SKM-1 (cell line): ENCODE results near the gene RAB11FIP3.

Experiments
- DNase-seq: peaks from one replicate; lab custom pipeline; 2025; ENCODE audit not compliant: unreplicated experiment; lab: John Stamatoyannopoulos, UW

The RAB11FIP3 gene

DNA sequence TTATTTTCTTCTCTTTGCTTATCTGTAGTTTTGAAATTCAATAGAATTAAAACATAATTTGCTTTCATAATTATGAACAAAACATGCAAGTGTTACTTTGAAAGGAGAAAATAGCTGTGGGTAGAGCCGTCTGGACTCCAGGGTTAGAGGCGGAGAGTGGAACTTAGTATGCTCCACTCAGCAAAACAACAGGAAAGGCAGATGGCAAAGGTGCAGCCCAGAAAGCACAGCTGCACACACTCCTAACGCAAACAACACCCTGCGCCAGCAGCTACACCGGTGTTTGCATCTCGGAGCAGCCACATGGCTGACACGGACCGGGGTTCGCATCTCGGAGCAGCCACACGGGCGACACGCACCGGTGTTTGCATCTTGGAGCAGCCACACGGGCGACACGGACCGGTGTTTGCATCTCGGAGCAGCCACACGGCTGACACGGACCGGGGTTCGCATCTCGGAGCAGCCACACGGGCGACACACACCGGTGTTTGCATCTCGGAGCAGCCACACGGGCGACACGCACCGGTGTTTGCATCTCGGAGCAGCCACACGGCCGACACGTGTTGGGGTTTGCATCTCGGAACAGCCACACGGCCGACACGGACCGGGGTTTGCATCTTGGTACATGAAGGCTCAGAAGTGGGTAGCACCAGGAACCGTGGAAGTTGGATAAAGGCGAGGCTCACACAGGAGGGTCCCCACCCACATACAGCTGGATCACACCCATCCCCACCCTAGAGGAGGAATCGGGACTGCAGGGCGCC is 89.9 kb downstream of the RAB11FIP3 start:
- DNase-seq, result no peak

DNA sequence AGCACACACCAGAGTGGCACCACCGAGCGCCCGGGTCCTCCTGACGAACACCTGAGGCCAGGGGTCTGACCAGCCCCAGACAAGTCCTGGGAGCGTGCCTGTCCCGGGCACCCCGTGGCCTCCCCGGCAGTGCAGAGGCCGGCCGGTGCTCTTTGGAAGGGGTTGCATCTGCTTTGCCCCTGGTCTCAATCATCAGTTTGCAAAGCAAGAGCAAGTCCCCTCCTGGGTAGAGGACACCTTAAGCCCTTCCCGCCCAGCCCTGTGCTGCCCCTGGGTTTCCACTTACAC is 90.4 kb downstream of the RAB11FIP3 start:
- no peak for DNase-seq

DNA sequence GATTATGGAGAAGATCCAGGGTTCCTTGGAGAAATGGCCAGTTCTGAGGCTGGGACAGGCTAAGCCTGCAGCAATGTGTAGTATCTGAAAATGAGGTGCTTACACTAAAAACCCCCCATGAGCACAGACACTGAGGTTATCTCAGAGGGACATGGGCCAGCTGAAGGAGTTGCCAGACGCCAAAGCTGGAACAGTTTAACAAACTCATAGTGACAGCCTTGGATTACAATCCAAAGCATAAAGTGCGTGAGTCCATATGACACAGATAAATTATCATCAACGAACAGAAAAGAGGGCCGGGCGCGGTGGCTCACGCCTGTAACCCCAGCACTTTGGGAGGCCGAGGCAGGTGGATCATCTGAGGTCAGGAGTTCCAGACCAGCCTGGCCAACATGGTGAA is 90.9 kb downstream of the RAB11FIP3 start:
- no peak for DNase-seq

DNA sequence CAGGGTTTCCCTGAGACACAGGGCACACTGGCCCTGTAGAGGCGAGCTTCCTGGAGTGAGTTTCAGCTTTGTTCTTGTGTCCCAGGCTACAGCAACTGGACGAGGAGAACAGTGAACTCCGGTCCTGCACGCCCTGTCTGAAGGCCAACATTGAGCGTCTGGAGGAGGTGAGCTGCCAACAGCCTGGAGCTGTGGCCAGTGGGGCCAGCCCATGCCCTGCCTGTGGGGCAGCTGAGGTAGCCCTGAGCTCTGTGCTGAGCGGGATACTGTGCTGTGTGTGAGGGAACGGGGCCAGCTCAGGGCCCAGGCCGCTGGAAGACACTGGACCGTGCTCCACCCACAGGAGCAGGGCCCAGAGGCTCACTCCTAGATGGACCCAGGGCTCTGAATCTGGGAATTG is 93.4 kb downstream of the RAB11FIP3 start:
- no peak for DNase-seq

DNA sequence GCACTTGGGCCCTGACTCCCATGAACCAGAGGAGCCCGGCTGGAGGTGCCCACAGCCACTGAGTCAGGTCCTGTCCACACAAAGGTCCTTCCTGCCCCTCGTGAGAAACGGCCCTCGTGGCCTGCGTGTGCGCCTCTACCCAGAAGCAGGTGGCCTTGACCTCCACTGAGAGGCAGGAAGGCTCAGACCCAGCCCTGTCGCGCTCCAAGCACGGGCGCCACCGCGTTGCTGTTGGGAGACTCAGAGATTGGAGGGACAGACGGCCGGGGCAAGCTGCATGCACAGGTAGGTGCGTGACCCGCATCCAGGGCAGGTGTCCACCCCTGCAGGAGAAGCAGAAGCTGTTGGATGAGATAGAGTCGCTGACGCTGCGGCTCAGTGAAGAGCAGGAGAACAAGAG is 94.0 kb downstream of the RAB11FIP3 start:
- no peak for DNase-seq

DNA sequence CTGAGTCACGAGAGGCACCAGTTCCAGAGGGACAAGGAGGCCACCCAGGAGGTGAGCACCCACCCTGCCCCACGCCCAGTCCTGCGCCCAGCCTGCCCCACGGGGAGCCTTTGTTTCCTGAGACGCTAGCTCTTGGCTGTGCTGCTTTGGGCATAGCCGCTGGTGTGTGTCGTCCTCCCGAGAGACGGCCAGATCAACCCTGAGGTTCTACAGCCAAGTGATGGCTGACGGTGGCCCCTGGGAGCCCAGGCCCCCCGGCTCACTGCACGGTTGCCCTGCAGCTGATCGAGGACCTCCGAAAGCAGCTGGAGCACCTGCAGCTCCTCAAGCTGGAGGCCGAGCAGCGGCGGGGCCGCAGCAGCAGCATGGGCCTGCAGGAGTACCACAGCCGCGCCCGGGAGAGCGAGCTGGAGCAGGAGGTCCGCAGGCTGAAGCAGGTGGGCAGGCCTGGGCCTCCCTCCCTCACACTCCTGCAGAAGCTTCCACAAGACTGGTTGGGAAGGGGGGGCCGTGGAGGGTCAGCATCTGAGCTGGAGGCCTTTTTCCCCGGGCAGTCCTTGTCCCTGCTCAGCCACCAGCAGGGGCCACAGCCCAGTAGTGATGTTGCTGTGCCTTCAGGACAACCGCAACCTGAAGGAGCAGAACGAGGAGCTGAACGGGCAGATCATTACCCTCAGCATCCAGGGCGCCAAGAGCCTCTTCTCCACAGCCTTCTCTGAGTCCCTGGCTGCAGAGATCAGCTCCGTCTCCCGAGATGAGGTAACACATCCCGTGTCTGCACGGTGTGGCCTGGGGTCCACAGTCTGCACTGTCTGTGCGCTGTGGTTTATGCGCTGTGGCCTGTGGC is 94.6 kb downstream of the RAB11FIP3 start:
- no peak for DNase-seq

DNA sequence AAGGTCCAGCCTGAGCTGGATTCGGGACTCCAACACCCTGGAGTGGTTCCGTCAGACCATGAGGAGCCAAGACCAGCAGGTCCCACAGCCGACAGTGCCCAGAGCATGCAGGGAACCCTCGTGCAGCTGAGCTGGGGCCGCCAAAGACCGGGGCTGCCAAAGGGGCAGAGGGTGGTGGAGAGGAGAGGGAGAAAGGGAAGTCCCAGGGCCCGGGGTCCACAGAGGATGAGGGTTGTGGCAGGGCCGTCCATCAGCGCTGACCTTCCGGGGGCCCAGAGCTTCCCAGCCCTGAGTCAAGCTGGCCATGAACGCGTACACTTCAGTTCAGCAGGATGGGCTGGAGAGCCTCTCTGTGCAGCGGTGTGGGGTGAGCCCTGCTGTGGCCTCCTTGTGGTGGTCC is 95.4 kb downstream of the RAB11FIP3 start:
- no peak for DNase-seq

DNA sequence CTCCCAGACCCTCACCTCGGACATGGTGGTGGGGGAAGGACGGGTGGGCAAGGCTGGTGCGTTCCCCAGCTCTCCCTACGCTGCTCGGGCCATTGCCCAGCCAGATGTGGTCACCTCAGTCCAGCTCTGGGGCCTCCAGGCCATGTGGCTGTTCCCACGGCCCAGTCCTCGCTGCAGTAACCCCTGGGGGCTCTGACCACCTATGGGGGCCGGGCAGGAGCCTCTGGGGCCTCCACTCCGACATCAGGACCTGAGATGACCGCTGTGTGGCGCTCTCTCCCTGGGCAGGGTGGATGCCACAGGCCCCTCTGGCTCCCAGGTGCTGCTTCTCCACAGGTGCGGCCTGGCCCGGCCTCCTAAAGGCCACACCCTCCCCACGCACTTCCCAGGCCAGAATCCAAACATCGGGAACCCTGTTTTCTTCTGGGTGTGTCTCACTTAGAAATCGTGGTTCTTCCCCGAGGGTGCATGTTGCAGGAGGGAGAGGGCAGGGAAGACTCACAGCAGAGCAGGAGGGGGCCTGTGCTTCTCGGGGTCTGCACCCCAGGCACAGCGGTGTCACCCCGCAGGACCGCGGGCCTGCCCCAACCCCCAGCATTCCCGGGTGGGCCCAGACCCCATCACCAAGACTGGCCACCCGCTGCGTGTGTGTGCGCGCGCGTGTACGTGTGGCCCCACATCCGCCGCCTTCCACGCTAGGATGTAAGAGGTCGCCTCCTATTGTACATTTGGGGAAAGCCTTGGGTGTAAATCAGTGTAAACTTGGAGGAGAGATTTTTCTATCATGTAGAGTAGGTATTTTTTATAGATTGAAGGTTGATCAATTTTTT is 96.1 kb downstream of the RAB11FIP3 start:
- DNase-seq, result no peak

DNA sequence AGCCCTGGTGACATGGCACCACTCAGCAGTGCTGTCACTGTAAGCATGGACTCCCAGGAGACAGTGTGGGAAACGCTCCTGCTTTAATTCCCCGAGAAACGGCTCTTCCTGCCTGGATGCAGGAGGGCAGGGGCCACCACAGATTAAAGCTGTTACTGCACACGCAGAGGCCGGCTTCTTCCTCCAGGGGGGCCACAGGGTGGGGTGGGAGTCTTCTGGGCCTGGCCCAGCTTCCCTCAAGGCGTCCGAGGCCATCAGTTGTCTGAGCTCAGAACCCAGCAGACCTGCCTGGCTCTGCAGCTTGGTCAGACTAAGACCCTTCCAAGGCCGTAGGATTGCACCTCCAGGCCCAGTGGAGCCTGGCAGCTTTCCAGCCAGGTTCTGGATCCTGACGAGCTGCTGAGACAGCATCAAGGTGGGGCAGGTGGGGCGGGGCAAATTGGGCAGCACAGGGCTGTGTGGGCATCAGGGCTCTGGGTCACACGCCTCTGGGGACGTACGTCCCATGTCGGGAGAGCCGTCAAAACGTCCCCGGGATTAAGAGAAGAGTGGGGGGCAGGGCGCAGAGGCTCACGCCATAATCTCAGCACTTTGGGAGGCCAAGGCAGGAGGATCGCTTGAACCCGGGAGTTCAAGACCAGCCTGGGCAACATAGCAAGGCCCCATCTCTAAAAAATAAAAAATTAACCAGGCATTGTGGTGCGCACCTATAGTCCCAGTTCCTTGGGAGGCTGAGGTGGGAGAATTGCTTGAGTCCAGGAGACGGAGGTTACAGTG is 97.1 kb downstream of the RAB11FIP3 start:
- DNase-seq, result no peak

DNA sequence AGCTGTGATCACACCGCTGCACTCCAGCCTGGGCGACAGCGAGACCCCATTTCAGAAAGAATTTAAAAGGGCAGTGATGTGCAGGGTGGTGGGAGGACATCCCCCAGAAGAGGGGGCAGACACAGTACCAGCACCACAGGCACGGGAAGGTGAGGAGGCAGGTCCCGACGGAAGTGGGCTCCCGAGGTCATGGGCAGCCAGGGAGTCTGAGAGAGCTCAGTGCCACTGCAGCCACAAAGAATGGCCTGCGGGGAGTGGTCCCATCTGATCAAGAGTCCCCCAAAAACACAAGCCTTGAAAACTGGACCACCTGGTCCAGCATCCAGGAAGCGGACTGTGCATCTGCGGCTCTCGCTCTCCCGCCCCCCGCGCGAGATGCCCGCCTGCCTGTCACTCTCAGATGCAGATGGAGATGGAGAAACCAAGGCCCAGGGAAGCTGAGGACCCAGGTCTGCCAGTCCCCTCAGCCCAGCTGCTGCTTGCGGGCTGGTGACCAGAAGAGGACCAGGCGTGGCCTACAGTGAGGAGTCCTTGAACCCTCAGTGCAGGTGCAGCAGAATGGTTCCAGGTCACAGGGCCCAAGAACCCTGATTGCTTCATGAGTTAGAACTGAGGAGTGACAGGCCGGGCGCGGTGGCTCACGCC is 97.8 kb downstream of the RAB11FIP3 start:
- DNase-seq, result no peak

DNA sequence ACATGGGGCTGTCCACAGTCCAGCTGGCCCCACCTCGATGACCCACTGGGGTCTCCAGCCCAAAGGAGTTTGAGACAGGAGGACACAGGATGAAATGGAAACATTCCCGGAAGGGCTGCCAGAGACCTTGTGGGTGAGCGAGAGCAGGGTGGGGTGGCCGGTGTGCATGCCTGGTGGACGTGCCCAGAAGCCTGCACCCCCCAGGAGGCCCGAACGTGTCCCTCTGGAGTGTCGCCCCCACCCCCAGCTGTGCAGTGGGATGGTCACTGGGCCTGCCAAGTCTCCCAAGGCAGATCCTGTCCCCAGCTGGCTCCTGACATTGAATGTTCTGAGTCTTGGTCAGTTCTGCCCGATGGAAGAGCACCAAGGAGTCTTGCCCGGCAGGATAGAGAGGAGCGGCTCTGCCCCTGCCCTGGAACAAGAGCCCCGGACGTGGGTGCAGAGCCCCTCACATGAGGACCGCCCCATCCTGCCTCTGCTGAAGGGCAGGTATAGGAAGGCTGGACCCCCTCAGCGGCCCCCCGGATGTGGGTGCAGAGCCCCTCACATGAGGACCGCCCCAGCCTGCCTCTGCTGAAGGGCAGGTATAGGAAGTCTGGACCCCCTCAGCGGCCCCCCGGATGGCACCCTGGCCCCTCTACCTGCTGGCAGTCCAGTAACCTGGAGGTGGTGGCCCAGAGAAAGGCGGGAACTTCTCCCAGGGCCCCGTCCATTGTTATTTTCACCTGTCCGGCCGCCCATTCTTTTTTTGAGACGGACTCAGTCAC is 99.0 kb downstream of the RAB11FIP3 start:
- DNase-seq, result no peak

DNA sequence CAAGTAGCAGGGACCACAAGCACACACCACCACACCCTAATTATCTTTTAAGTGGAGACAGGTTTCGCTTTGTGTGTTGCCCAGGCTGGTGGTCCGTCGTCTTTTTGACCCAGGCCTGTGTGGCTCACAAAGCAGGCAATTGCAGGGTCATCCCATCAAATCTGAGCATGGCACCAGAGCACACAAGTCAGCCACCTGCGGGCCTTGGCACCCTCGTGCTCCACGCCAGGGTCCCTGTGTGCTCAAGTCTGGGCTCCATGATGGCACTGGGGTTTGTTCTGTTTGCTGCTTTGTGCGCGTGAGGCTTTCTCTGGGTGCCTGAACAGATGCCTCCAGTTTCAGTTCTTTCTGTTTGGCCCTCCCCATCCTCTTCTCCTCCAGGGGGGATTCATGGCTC is 99.7 kb downstream of the RAB11FIP3 start:
- no peak for DNase-seq

DNA sequence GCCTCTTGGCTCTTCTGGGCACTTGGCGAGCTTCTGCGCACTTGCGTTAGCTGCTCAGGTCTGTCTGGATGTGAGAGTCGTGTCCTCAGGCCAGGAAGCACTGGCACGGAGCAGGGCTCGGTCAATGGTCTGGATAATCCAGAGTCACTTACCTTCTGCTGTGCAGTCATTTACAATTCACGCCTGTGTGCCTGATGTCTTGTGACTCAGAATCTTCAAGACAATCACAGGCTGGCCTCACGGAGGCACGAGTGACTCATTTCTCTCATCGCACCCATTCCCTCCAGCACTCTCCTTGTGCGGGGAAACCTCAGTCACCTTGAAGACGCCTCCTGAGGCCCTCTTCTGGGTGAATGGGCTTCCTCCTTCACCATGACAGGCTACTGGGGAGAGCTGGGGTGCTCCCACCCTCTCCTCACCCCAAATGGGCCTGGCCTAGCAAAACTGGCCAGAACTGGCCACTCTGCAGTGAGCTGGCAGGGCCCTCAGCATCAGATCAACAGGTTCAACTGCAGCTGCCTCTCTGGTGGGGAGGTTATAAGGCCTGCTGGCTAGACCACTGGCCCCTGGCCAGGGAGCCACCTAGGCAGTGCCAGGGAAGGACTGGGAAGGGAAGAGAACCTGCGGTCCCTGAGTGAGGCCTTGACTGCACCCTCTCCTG is 100.2 kb downstream of the RAB11FIP3 start:
- no peak for DNase-seq

DNA sequence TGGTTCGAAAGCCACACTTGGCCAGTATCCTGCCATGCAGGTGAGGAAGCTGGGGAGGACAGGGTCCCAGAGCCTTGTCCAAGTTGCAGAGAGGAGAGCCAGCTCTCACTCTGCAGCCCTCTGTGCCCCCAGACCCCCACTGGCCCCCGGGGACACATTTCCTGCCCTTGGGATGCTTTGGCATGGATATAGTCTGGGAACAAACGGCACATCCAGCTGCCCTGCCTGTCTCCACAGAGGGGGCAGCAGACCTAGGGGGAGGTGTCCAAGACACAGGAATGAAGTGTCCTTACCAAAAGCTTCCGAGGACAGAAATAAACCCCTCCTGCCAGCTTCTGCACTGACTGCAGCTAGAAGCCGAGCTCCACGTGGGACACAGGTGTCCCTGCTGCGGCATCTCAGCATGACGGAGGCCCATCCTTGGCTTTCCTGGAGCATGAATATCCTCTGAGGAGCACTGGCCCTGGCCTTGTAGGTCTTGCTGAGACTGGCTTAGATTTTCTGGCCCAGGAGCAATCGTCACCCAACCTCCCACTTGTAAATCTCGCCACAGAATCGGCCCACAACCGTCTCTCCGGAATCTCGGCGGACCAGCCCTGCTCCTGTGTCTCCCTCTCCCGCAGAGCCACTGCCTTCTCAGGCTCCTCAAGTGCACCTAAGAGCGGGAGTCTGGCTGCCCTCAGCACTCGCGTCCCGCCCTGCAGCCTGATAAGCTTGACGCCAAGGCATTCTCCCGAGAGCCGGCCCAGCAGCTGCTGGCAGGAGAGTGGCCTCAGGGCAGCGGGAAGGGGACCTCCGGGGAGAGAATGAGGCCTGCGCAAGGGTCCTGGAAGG is 100.9 kb downstream of the RAB11FIP3 start:
- DNase-seq, result no peak

DNA sequence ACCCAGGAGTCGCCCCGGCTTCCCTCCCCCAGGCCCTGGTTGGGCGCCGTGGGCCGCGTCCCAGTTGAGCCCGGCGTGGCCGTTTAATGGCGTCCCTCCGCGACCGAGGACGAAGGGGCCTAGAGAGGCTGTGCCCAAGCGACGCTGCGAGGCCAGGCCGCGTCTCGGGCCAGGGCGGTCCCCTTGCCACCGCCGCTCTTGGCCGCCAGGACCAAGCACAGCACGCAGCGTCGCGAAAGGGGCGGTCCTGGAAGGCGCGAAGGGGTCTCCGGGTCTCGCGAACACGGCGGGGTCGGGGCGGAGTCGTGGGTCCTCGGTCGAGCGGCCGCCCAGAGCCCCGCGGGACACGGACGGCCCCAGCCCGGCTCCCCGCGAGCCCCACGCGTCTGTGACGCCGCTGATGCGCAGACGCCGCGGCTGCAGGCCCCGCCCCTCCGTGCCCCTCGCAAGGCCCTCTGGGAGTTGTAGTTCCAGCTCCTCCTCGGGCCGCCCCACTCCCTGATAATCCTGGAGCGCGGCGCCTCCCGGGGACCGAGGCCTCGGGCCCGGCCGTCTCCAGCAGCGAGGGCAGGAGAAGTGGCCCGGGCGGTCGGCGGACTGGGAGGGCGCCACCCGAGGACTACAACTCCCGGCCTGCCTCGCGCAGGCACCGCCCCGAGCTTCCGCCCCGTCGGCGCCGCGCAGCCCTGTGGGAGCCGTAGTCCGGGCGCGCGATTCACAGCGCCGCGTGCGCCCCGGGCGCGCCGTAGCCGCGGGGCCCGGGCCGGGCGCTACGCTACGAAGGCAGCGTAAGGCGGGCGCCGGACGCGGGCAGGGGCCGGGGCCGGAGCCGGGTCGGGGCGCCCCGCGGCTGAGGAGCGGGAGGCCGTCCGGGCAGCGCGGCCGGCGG is 101.8 kb downstream of the RAB11FIP3 start, which contains the start of gene CAPN15:
Gene CAPN15, plus strand, starts transcription at position 698 of the 889 bp plus-strand sequence. CDS start 19,127 bp downstream, outside the sequence.
- peak; percentile 84 for DNase-seq

DNA sequence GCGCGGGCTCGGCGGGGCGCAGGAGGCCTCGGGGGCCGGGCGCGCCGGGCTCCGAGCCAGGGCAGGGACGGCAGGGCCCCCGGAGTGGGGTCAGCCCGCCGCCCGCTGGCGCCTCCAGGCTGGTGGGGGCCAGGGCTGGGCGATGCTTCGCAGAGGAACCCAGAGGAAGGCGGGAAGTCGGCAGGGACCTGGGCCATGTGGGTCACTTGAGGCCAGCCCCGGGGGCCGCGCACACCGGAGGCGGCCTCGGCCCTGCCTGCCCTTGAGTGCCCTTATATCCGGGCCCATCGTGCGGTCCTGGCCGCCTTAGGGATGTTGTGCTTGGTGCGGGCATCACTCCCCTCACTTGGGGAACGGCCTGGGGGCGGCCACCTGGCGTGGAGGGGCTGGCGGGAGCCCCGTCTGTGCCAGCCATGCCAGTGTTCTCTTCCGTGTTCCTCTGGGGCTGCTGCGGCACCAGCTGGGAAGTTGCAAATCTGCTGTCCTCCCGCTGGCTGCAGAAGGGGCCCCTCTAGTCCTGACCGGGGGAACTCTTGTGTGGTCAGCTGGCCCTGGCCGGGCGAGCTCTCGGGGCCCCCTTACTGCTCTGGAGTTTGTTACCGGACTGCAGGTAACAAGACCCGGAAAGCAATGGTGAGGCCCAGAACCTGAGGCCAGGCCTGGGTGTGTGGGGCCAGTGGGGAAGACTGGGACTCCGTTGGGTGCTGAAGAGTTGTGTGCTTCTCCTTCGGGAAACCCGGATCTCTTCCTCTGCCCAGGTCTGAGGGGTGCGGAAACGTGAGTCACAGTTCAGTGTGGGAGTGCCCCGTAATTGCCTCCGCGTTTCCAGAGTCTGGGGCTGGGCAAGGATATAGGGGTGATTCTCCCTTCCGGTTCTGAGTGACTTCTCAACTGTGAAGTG is 102.9 kb downstream of the RAB11FIP3 start:
- DNase-seq, result peak; percentile 6
